Testis (tissue), 2 donors: Measurements from ENCODE around the gene FOXE1.

Source experiments
- CTCF ChIP-seq, 3 experiments: fragments of 450-650 bp in 2 of 3; fragments of 200-600 bp in 1 of 3; sonication (generic) in 1 of 3; IDR thresholded peaks; one replicate each; pipeline ENCODE4 v1.5.1; 2016 to 2019; ENCODE audit warnings: antibody characterized with exemption in 3 of 3, mild to moderate bottlenecking in 2 of 3, moderate library complexity in 1 of 3
- POLR2A ChIP-seq: fragments of 450-650 bp; IDR thresholded peaks from one replicate; pipeline ENCODE4 v1.6.1; 2017; ENCODE audit warnings: antibody characterized with exemption, mild to moderate bottlenecking, moderate library complexity

- TF ChIP-seq CTCF (IDR thresholded peaks at IDR 0.05) = no peak
- no peak for TF ChIP-seq POLR2A
These were observed 11.4 kb downstream of the FOXE1 start for GRCh38 chr9:97864396-97864795.
